ENCODE measurements around the gene HPSE. TPM values are rescaled to one million over a fixed set of nuclear protein-coding genes. Genes with fewer than 3 reads are reported as not detected.
A peak's percentile ranks its signal among the peaks of the same experiment; 100 is the strongest.

HPSE gene
- total RNA-seq, 4 donors from 2014 or later, result 2.0 to 3.0 (median 2.7) TPM

GRCh38 chr4:83272900-83273299, 61.7 kb downstream of the HPSE start:
- TF ChIP-seq EP300 (IDR thresholded peaks at IDR 0.05), result no peak
- TF ChIP-seq POLR2A (IDR thresholded peaks at IDR 0.05), result no peak
- TF ChIP-seq CTCF (IDR thresholded peaks at IDR 0.05), result no peak

GRCh38 chr4:83269256-83269655, 65.4 kb downstream of the HPSE start:
- Histone ChIP-seq H3K9me3 (no peaks in the 10 kb centered on the region), H3K4me3 (no peak overlapping the region), H3K27me3 (no peaks in the 10 kb centered on the region), H3K4me1 (peaks cover 0 to 5% (median 0%) of the 10 kb centered on the region in 4 donors), H3K36me3 (peaks cover 0 to 30% (median 0%) of the 10 kb centered on the region in 3 donors), H3K27ac (no peak overlapping the region)
- no peak for DNase-seq (ENCODE audit: low spot score in 2 of 2)
- TF ChIP-seq CTCF (IDR thresholded peaks at IDR 0.05) (no peak), EP300 (IDR thresholded peaks at IDR 0.05) (no peak), POLR2A (IDR thresholded peaks at IDR 0.05) (no peak)
- 57 to 62% methylated on average over 1 of the region's 1 CpG for WGBS, 2 donors

More at GRCh38 chr4:83272900-83273299, 61.7 kb downstream of the HPSE start:
- peaks cover 0 to 2% (median 0%) of the 10 kb centered on the region in 4 donors for H3K4me1 ChIP-seq
- no peak overlapping the region for H3K4me3 ChIP-seq
- no peak overlapping the region for H3K27ac ChIP-seq
- DNase-seq (ENCODE audit: low spot score in 2 of 2), result no peak
- peaks cover 0 to 17% (median 0%) of the 10 kb centered on the region in 3 donors for H3K36me3 ChIP-seq
- H3K9me3 ChIP-seq, result no peaks in the 10 kb centered on the region
- no peaks in the 10 kb centered on the region for H3K27me3 ChIP-seq
- 85 to 88% methylated on average over 5 of the region's 5 CpGs for WGBS, 2 donors

GRCh38 chr4:83268491-83268890, 66.2 kb downstream of the HPSE start:
- no peak overlapping the region for H3K4me3 ChIP-seq
- no peaks in the 10 kb centered on the region for H3K27me3 ChIP-seq
- peaks cover 0 to 5% (median 0%) of the 10 kb centered on the region in 4 donors for H3K4me1 ChIP-seq
- peaks cover 0 to 30% (median 0%) of the 10 kb centered on the region in 3 donors for H3K36me3 ChIP-seq
- peak overlapping the region in 1 of 4 donors; percentile 10 for H3K27ac ChIP-seq
- no peaks in the 10 kb centered on the region for H3K9me3 ChIP-seq
- TF ChIP-seq POLR2A (IDR thresholded peaks at IDR 0.05) (no peak), EP300 (IDR thresholded peaks at IDR 0.05) (no peak), CTCF (IDR thresholded peaks at IDR 0.05) (no peak)
- no peak for DNase-seq (ENCODE audit: low spot score in 2 of 2)
- WGBS, 2 donors, result 49 to 98% methylated on average over 2 of the region's 2 CpGs

- Histone ChIP-seq H3K4me3 (no peak overlapping the region), H3K27ac (peak overlapping the region in 1 of 4 donors; percentile 10), H3K36me3 (peaks cover 0 to 30% (median 0%) of the 10 kb centered on the region in 3 donors), H3K4me1 (peaks cover 0 to 5% (median 0%) of the 10 kb centered on the region in 4 donors), H3K27me3 (no peaks in the 10 kb centered on the region), H3K9me3 (no peaks in the 10 kb centered on the region)
- DNase-seq (ENCODE audit: low spot score in 2 of 2), result no peak
- TF ChIP-seq POLR2A (IDR thresholded peaks at IDR 0.05), result no peak
- TF ChIP-seq EP300 (IDR thresholded peaks at IDR 0.05), result no peak
- 94 to 97% methylated on average over 3 of the region's 3 CpGs for WGBS, 2 donors
Measured at GRCh38 chr4:83267830-83268475, 66.7 kb downstream of the HPSE start.

GRCh38 chr4:83267121-83267829, 67.4 kb downstream of the HPSE start:
- peak; percentile 24 to 43 for DNase-seq (ENCODE audit: low spot score in 2 of 2)

More at GRCh38 chr4:83267121-83267829, 67.4 kb downstream of the HPSE start:
- 60 to 71% methylated on average over 7 of the region's 7 CpGs for WGBS, 2 donors
- peaks cover 0 to 30% (median 0%) of the 10 kb centered on the region in 3 donors for H3K36me3 ChIP-seq
- no peaks in the 10 kb centered on the region for H3K27me3 ChIP-seq
- no peak overlapping the region for H3K4me3 ChIP-seq
- TF ChIP-seq CTCF (IDR thresholded peaks at IDR 0.05) (no peak), EP300 (IDR thresholded peaks at IDR 0.05) (peak in 1 of 2 donors; percentile 19)
- H3K4me1 ChIP-seq, result peaks cover 0 to 5% (median 0%) of the 10 kb centered on the region in 4 donors
- H3K9me3 ChIP-seq, result no peaks in the 10 kb centered on the region
- peak overlapping the region in 1 of 4 donors; percentile 22 for H3K27ac ChIP-seq

Data from tibial nerve (tissue), 4 donors.